GM12878 (cell line): Measurements from ENCODE around the gene RAB7B. TPM values are rescaled to one million over a fixed set of nuclear protein-coding genes. Genes with fewer than 3 reads are reported as not detected.

Experiments
- ATAC-seq: fragments of 200-7000 bp; cut with Tn5 transposase; 3 replicates; pipeline ENCODE4 v1.9.1; 2020; ENCODE audit warnings: mild to moderate bottlenecking, moderate library complexity
- BruUV-seq: library from RNA; stranded (reverse); fragments of 400-500 nt; replicated peaks from 2 replicates; lab custom pipeline; 2021; lab: Mats Ljungman, UMichigan
- CTCF ChIA-PET: fragments of 300-600 bp; sonication (Branson Sonifier 250); formaldehyde crosslinking; extraction: SDS; loops from one replicate; lab custom pipeline; 2021; ENCODE audit warnings: inconsistent platforms; lab: Yijun Ruan, JAX
- POLR2A ChIA-PET: fragments of 350-600 bp; formaldehyde crosslinking; extraction: SDS; loops from one replicate; lab custom pipeline; 2021; ENCODE audit warnings: inconsistent platforms; lab: Charles Lee
- RAD21 ChIA-PET: fragments of 300-600 bp; sonication (Branson Sonifier 250); formaldehyde crosslinking; loops from one replicate; lab custom pipeline; 2023; ENCODE audit warnings: antibody characterized with exemption; ENCODE audit not compliant: unreplicated experiment; lab: Charles Lee
- SMC1A ChIA-PET: fragments of 300-600 bp; sonication (Branson Sonifier 250); formaldehyde crosslinking; loops from one replicate; lab custom pipeline; 2023; ENCODE audit not compliant: unreplicated experiment, uncharacterized antibody; lab: Charles Lee
- DNase-seq: peaks from one replicate; pipeline ENCODE4 v3.0.0-alpha.2; 2011; ENCODE audit warnings: low read depth, low spot score
- FAIRE-seq: peaks from 3 replicates; lab custom pipeline; 2011; peaks lifted over from hg19 to GRCh38; lab: Jason Lieb, UNC
- H2AFZ ChIP-seq: 2 replicates; pipeline ENCODE4 v1.6.0; 2011; ENCODE audit warnings: low read depth, low read length, control low read depth; ENCODE audit not compliant: control insufficient read depth
- H3K27ac ChIP-seq: 2 replicates; pipeline ENCODE4 v1.5.1; 2011; ENCODE audit warnings: control low read depth; ENCODE audit not compliant: control insufficient read depth, insufficient read depth
- H3K27me3 ChIP-seq, 2 experiments: replicated peaks in 1 of 2; 2 replicates each; pipeline versions ENCODE4 v1.6.0 to v1.6.1; 2011; ENCODE audit warnings: low read length in 1 of 2; ENCODE audit not compliant: control insufficient read depth in 2 of 2, insufficient read depth in 2 of 2
- H3K36me3 ChIP-seq, 2 experiments: 2 replicates each; pipeline ENCODE4 v1.5.1; 2011; ENCODE audit warnings: low read length in 1 of 2; ENCODE audit not compliant: control insufficient read depth in 2 of 2, insufficient read depth in 2 of 2
- H3K4me1 ChIP-seq: 2 replicates; pipeline ENCODE4 v1.6.1; 2011; ENCODE audit warnings: mild to moderate bottlenecking, low read length, moderate library complexity, mixed read lengths; ENCODE audit not compliant: control insufficient read depth, insufficient read depth
- H3K4me2 ChIP-seq: 2 replicates; pipeline ENCODE4 v1.6.0; 2011; ENCODE audit warnings: control low read depth; ENCODE audit not compliant: control insufficient read depth, insufficient read depth
- H3K4me3 ChIP-seq: fragments of 200-600 bp; sonication (generic); 2 replicates; pipeline ENCODE4 v1.5.1; 2016
- H3K79me2 ChIP-seq: 2 replicates; pipeline ENCODE4 v1.6.0; 2011; ENCODE audit warnings: low read length; ENCODE audit not compliant: control insufficient read depth, insufficient read depth
- H3K9ac ChIP-seq: 2 replicates; pipeline ENCODE4 v1.8.0; 2011; ENCODE audit warnings: low read length, control low read depth, mixed read lengths; ENCODE audit not compliant: control insufficient read depth, insufficient read depth
- H3K9me3 ChIP-seq: replicated peaks from 3 replicates; pipeline ENCODE4 v1.5.1; 2011; ENCODE audit warnings: mild to moderate bottlenecking, low read length; ENCODE audit not compliant: control insufficient read depth, insufficient read depth
- H4K20me1 ChIP-seq: 2 replicates; pipeline ENCODE4 v1.6.0; 2011; ENCODE audit not compliant: control insufficient read depth, insufficient read depth
- ATF2 ChIP-seq: IDR thresholded peaks from 2 replicates; pipeline ENCODE4 v1.6.1; 2012; ENCODE audit warnings: low read length, inconsistent platforms
- CHD2 ChIP-seq: IDR thresholded peaks from 2 replicates; pipeline ENCODE4 v1.6.1; 2011; ENCODE audit warnings: low read depth, low read length, improper control_type of control experiment, borderline replicate concordance
- MEF2B ChIP-seq: fragments of 450-650 bp; IDR thresholded peaks from 2 replicates; pipeline ENCODE4 v1.6.1; 2018; ENCODE audit warnings: mild to moderate bottlenecking, moderate library complexity; ENCODE audit not compliant: partially characterized antibody, poor library complexity, severe bottlenecking
- NBN ChIP-seq: fragments of 450-650 bp; IDR thresholded peaks from 2 replicates; pipeline ENCODE4 v1.6.1; 2016
- PKNOX1 ChIP-seq: fragments of 450-650 bp; IDR thresholded peaks from 2 replicates; pipeline ENCODE4 v1.6.1; 2016; ENCODE audit warnings: mild to moderate bottlenecking
- RAD21 ChIP-seq: IDR thresholded peaks from 2 replicates; pipeline ENCODE4 v1.6.1; 2011; ENCODE audit warnings: mild to moderate bottlenecking, low read depth, low read length, moderate library complexity; ENCODE audit not compliant: insufficient read depth
- RCOR1 ChIP-seq: conservative IDR thresholded peaks from 2 replicates; pipeline ENCODE4 v1.6.1; 2012; ENCODE audit warnings: low read depth, low read length, improper control_type of control experiment
- SP1 ChIP-seq: IDR thresholded peaks from one replicate; pipeline ENCODE4 v1.6.1; 2011; ENCODE audit warnings: low read depth, low read length
- ZNF622 ChIP-seq: fragments of 450-650 bp; IDR thresholded peaks from 2 replicates; pipeline ENCODE4 v1.6.1; 2017; ENCODE audit warnings: mild to moderate bottlenecking, inconsistent platforms
- ZZZ3 ChIP-seq: IDR thresholded peaks from 2 replicates; pipeline ENCODE4 v1.6.1; 2011; ENCODE audit warnings: low read depth; ENCODE audit not compliant: control insufficient read depth, insufficient read length
- WGBS: methylation state at CpG from one replicate; pipeline ENCODE4 v1.1.6; 2016; ENCODE audit warnings: low lambda C conversion rate; ENCODE audit not compliant: insufficient replicate concordance, insufficient coverage; ENCODE audit errors: missing lambda C conversion rate; 5-methylcytosine and 5-hydroxymethylcytosine counted together
- in situ Hi-C: fragments of 300-500 bp; cut with MboI; formaldehyde crosslinking; loops from 9 replicates; pipeline ENCODE4 v1.14.3; 2018; ENCODE audit warnings: mixed read lengths
- intact Hi-C: fragments of 100-400 bp; cut with micrococcal nuclease; formaldehyde crosslinking; loops from one replicate; pipeline ENCODE4 v1.14.2; 2022; ENCODE audit not compliant: unreplicated experiment
- polyA plus RNA-seq, 11 experiments: library from polyadenylated mRNA; depleted of rRNA in 4 of 11; unstranded in 6 of 11; stranded (reverse) in 5 of 11; fragments of >200 nt; fragmentation: Nextera tagmentation in 4 of 11; fragmentation: Illumina TruSeq in 1 of 11; extraction: Ambion mirVana in 4 of 11; extraction: Trizol in 1 of 11; gene quantifications; 1 replicate in 1 of 11; 2 replicates in 10 of 11; pipeline versions ENCODE4 v1.2.1 to v1.2.3, GENCODE V29; 2011 to 2016; ENCODE audit warnings: inconsistent platforms in 2 of 11, missing spikeins in 2 of 11, low read depth in 1 of 11
- total RNA-seq, 4 experiments: library from RNA; depleted of rRNA in 3 of 4; stranded (reverse); fragments of >200 nt in 3 of 4; fragmentation: Illumina TruSeq in 1 of 4; extraction: Trizol in 1 of 4; gene quantifications; 2 replicates each; pipeline versions ENCODE4 v1.2.1 to v1.2.3, GENCODE V29; 2013 to 2021
- TF ChIP-seq, protein P1 (sequence below): fragments of 450-650 bp; formaldehyde crosslinking; IDR thresholded peaks from 2 replicates; pipeline ENCODE4 v1.4.0; 2022; ENCODE audit warnings: mild to moderate bottlenecking, moderate library complexity
- TF ChIP-seq, protein P2 (sequence below): IDR thresholded peaks from 2 replicates; pipeline ENCODE4 v1.6.1; 2012; ENCODE audit warnings: low read depth, low read length, improper control_type of control experiment

Gene RAB7B
- total and polyA plus RNA-seq, 10 of the 15 experiments (the other 5 are each of a cell fraction or from before 2014, with no cell fraction given): 0.09 TPM; not detected in 9

GRCh38 chr1:206041640-206042039, 38.4 kb upstream of the RAB7B start (continued):
- TF ChIP-seq, protein P1, sequence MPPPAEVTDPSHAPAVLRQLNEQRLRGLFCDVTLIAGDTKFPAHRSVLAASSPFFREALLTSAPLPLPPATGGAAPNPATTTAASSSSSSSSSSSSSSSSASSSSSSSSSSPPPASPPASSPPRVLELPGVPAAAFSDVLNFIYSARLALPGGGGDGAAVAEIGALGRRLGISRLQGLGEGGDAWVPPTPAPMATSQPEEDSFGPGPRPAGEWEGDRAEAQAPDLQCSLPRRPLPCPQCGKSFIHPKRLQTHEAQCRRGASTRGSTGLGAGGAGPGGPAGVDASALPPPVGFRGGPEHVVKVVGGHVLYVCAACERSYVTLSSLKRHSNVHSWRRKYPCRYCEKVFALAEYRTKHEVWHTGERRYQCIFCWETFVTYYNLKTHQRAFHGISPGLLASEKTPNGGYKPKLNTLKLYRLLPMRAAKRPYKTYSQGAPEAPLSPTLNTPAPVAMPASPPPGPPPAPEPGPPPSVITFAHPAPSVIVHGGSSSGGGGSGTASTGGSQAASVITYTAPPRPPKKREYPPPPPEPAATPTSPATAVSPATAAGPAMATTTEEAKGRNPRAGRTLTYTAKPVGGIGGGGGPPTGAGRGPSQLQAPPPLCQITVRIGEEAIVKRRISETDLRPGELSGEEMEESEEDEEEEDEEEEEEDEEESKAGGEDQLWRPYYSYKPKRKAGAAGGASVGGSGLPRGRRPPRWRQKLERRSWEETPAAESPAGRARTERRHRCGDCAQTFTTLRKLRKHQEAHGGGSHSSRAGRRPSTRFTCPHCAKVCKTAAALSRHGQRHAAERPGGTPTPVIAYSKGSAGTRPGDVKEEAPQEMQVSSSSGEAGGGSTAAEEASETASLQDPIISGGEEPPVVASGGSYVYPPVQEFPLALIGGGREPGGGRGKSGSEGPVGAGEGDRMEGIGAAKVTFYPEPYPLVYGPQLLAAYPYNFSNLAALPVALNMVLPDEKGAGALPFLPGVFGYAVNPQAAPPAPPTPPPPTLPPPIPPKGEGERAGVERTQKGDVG (CRISPR knock-in tag): no peak
- TF ChIP-seq, protein P2, sequence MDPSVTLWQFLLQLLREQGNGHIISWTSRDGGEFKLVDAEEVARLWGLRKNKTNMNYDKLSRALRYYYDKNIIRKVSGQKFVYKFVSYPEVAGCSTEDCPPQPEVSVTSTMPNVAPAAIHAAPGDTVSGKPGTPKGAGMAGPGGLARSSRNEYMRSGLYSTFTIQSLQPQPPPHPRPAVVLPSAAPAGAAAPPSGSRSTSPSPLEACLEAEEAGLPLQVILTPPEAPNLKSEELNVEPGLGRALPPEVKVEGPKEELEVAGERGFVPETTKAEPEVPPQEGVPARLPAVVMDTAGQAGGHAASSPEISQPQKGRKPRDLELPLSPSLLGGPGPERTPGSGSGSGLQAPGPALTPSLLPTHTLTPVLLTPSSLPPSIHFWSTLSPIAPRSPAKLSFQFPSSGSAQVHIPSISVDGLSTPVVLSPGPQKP: no peak
- no peak for TF ChIP-seq ZZZ3
- TF ChIP-seq RAD21: no peak

DNA sequence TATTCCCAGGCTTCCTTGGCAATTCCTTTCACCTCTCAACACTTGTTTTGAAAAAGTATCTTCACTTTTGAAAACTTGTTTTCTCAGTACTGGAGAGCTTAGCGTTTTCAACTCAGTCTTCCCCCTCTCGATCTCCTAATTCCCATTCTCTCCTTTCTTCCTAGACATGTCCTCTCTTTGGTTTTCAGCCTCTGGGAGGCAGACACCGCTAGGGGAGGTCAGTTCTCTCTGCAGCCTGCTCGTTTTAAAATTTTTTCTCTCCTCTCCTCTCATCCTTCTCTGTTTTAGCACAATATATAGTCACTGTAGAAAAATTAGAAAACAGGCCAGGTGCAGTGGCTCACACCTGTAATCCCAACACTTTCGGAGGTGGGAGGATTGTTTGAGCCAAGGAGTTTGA, 37.1 kb upstream of the RAB7B start:
- H3K27me3 ChIP-seq: no peaks in the 10 kb centered on the region; a peak in 1 of 4 replicates
- FAIRE-seq (no peak), DNase-seq (no peak), ATAC-seq (no peak)
- H3K4me2 ChIP-seq: no peak overlapping the region
- no peak overlapping the region for H3K9ac ChIP-seq
- CTCF ChIA-PET: interaction anchor here (0.9 to 3.0 kb wide), 3 partner anchors 10 to 250 kb away, joined by 3 to 20 read pairs (median 3); no protein-coding TSS in a partner anchor
- no peaks in the 10 kb centered on the region for H3K9me3 ChIP-seq
- RAD21 ChIA-PET: interaction anchor here (1.0 to 2.1 kb wide), 2 partner anchors 10 to 66 kb away, joined by 3 to 7 read pairs; no protein-coding TSS in a partner anchor
- SMC1A ChIA-PET: interaction anchor here (1.0 to 1.7 kb wide), 2 partner anchors 17 to 65 kb away, joined by 5 to 7 read pairs; no protein-coding TSS in a partner anchor
- in situ Hi-C loops (no loop called here), intact Hi-C loops (no loop called here)
- no peak overlapping the region for H2AFZ ChIP-seq
- H4K20me1 ChIP-seq: no peaks in the 10 kb centered on the region
- peaks cover 11% of the 10 kb centered on the region for H3K79me2 ChIP-seq
- 72% methylated on average over 5 of the region's 5 CpGs for WGBS
- H3K36me3 ChIP-seq: no peaks in the 10 kb centered on the region; a peak in 1 of 4 replicates
- H3K4me1 ChIP-seq: peaks cover 49% of the 10 kb centered on the region
- no peak overlapping the region for H3K4me3 ChIP-seq
- POLR2A ChIA-PET: no interaction called here
- no peak overlapping the region for H3K27ac ChIP-seq
- no TSS peak for BruUV-seq
- TF ChIP-seq MEF2B (no peak), PKNOX1 (no peak), NBN (no peak), ZNF622 (no peak), CHD2 (no peak), RCOR1 (no peak), SP1 (no peak), ATF2 (no peak)
- TF ChIP-seq, protein P1 (CRISPR knock-in tag): no peak
